T-cell (primary cell): ENCODE results near the gene TLR10. TPM values are rescaled to one million over a fixed set of nuclear protein-coding genes. Genes with fewer than 3 reads are reported as not detected.

Experiments
- ATAC-seq, 4 experiments: fragments of 200-7000 bp in 3 of 4; fragments of 150-1000 bp in 1 of 4; cut with Tn5 transposase; replicated peaks in 1 of 4; 1 replicate in 3 of 4; 2 replicates in 1 of 4; pipeline ENCODE4 v1.10.0; 2021; ENCODE audit warnings: moderate library complexity in 3 of 4, mild to moderate bottlenecking in 2 of 4, moderate number of reproducible peaks in 1 of 4
- CTCF ChIA-PET, 2 donors: fragments of 300-600 bp; sonication (Branson Sonifier 250); formaldehyde crosslinking; loops; one replicate each; lab custom pipeline; 2022; ENCODE audit warnings: antibody characterized with exemption in 2 of 2; lab: Charles Lee
- POLR2A ChIA-PET, 2 donors: fragments of 300-600 bp; sonication (Branson Sonifier 250); formaldehyde crosslinking; loops; one replicate each; lab custom pipeline; 2022; ENCODE audit warnings: antibody characterized with exemption in 2 of 2; lab: Charles Lee
- DNase-seq, 35 experiments: peaks; one replicate each; pipeline versions ENCODE4 v3.0.0 to v3.0.0-alpha.2; 2013 to 2023
- H3K27ac ChIP-seq: one replicate; pipeline ENCODE4 v1.5.1; 2013; ENCODE audit warnings: low read length
- H3K27me3 ChIP-seq, 2 experiments: replicated peaks in 1 of 2; 1 replicate in 1 of 2; 2 replicates in 1 of 2; pipeline versions ENCODE4 v1.6.1 to v1.7.0; 2013; ENCODE audit warnings: low read length in 1 of 2, mixed read lengths in 1 of 2; ENCODE audit not compliant: control insufficient read depth in 2 of 2, insufficient read depth in 2 of 2; ENCODE audit errors: extremely low read depth in 1 of 2
- H3K36me3 ChIP-seq, 2 donors: 1 replicate in 1 of 2; 2 replicates in 1 of 2; pipeline versions ENCODE4 v1.6.1 to v1.7.0; 2013; ENCODE audit warnings: low read length in 1 of 2; ENCODE audit not compliant: control insufficient read depth in 2 of 2, insufficient read depth in 1 of 2; ENCODE audit errors: extremely low read depth in 1 of 2
- H3K4me1 ChIP-seq, 2 experiments: 1 replicate in 1 of 2; 2 replicates in 1 of 2; pipeline versions ENCODE4 v1.6.1 to v1.7.0; 2013; ENCODE audit warnings: low read length in 2 of 2, mixed read lengths in 1 of 2; ENCODE audit not compliant: insufficient read depth in 2 of 2, control insufficient read depth in 1 of 2; ENCODE audit errors: extremely low read depth in 1 of 2
- H3K4me3 ChIP-seq, 2 donors: 1 replicate in 1 of 2; 2 replicates in 1 of 2; pipeline versions ENCODE4 v1.5.1 to v1.7.0; 2013; ENCODE audit warnings: mild to moderate bottlenecking in 2 of 2, low read length in 1 of 2, moderate library complexity in 1 of 2; ENCODE audit not compliant: control insufficient read depth in 1 of 2; ENCODE audit errors: extremely low read depth in 1 of 2
- H3K9me3 ChIP-seq: 2 replicates; pipeline ENCODE4 v1.7.0; 2013
- H3K27ac Mint-ChIP-seq, 2 donors: one replicate each; pipeline ENCODE4 v1.8.0; 2020 to 2021; ENCODE audit warnings: mild to moderate bottlenecking in 2 of 2, mixed read lengths in 2 of 2
- H3K27me3 Mint-ChIP-seq, 2 donors: one replicate each; pipeline ENCODE4 v1.8.0; 2021 to 2022; ENCODE audit warnings: mixed read lengths in 2 of 2
- H3K36me3 Mint-ChIP-seq: one replicate; pipeline ENCODE4 v1.8.0; 2021; ENCODE audit warnings: mixed read lengths
- H3K4me1 Mint-ChIP-seq, 3 donors: one replicate each; pipeline ENCODE4 v1.8.0; 2020 to 2022; ENCODE audit warnings: mixed read lengths in 3 of 3, mild to moderate bottlenecking in 1 of 3
- H3K4me3 Mint-ChIP-seq, 3 donors: one replicate each; pipeline ENCODE4 v1.8.0; 2020 to 2022; ENCODE audit warnings: mild to moderate bottlenecking in 3 of 3, mixed read lengths in 3 of 3, moderate library complexity in 3 of 3
- H3K9me3 Mint-ChIP-seq, 3 donors: one replicate each; pipeline ENCODE4 v1.8.0; 2020 to 2022; ENCODE audit warnings: mixed read lengths in 3 of 3
- WGBS: methylation state at CpG from one replicate; pipeline ENCODE4 v1.1.5; 2013; ENCODE audit warnings: missing lambda C conversion rate; ENCODE audit not compliant: insufficient coverage; 5-methylcytosine and 5-hydroxymethylcytosine counted together
- total RNA-seq, 35 experiments: library from RNA in 6 of 35; stranded (reverse) in 6 of 35; fragments of 120-200 nt in 1 of 35; gene quantifications; one replicate each; pipeline versions ENCODE4 v1.2.1 to v1.2.4 and lab custom pipeline; 2013 to 2026

Gene TLR10
- total RNA-seq, 5 donors from 2014 or later (not counting 1 experiment from before 2014, with no cell fraction given), result 0.47 to 2.6 (median 0.96) TPM

GRCh38 chr4:38785041-38785790, 2.4 kb upstream of the TLR10 start:
- Histone ChIP-seq H3K36me3 (no peaks in the 10 kb centered on the region), H3K27ac (no peak overlapping the region), H3K4me1 (peaks cover 0 to 2% of the 10 kb centered on the region in 2 experiments), H3K4me3 (no peak overlapping the region), H3K27me3 (no peaks in the 10 kb centered on the region), H3K9me3 (peaks cover 3% of the 10 kb centered on the region)
- H3K4me3 Mint-ChIP-seq, result no peak overlapping the region
- peaks cover 3 to 6% (median 5%) of the 10 kb centered on the region in 3 donors for H3K4me1 Mint-ChIP-seq
- H3K27me3 Mint-ChIP-seq, result no peaks in the 10 kb centered on the region
- peaks cover 5 to 6% (median 6%) of the 10 kb centered on the region in 3 donors for H3K9me3 Mint-ChIP-seq
- ChIA-PET POLR2A (no interaction called here), CTCF (interaction anchor here (0.6 to 6.3 kb wide), 6 partner anchors 19 to 1010 kb away, joined by 3 to 43 read pairs (median 6); partner anchors contain the start of gene TLR1 (in 1 of the 2))
- DNase-seq, result no peak
- 63% methylated on average over 2 of the region's 6 CpGs for WGBS
- H3K36me3 Mint-ChIP-seq, result peaks cover 5% of the 10 kb centered on the region
- ATAC-seq, result no peak
- no peak overlapping the region for H3K27ac Mint-ChIP-seq

- no peak overlapping the region for H3K4me3 Mint-ChIP-seq
- ATAC-seq, result no peak
- Histone ChIP-seq H3K9me3 (no peaks in the 10 kb centered on the region), H3K27me3 (no peaks in the 10 kb centered on the region), H3K36me3 (no peaks in the 10 kb centered on the region), H3K4me3 (no peak overlapping the region), H3K27ac (no peak overlapping the region), H3K4me1 (peaks cover 0 to 2% of the 10 kb centered on the region in 2 experiments)
- H3K27ac Mint-ChIP-seq, result no peak overlapping the region
- ChIA-PET CTCF (interaction anchor here (0.6 to 6.3 kb wide), 5 partner anchors 11 to 77 kb away, joined by 3 to 43 read pairs (median 7); partner anchors contain the start of gene TLR1 (in 1 of the 2)), POLR2A (no interaction called here)
- no peaks in the 10 kb centered on the region for H3K9me3 Mint-ChIP-seq
- H3K4me1 Mint-ChIP-seq, result peaks cover 3 to 6% (median 5%) of the 10 kb centered on the region in 3 donors
- H3K36me3 Mint-ChIP-seq, result no peaks in the 10 kb centered on the region
- no CpG with 5 or more reads among the region's 4 CpGs for WGBS
- no peaks in the 10 kb centered on the region for H3K27me3 Mint-ChIP-seq
- DNase-seq, result no peak
Measured at GRCh38 chr4:38784141-38784540, 1.4 kb upstream of the TLR10 start.

DNA sequence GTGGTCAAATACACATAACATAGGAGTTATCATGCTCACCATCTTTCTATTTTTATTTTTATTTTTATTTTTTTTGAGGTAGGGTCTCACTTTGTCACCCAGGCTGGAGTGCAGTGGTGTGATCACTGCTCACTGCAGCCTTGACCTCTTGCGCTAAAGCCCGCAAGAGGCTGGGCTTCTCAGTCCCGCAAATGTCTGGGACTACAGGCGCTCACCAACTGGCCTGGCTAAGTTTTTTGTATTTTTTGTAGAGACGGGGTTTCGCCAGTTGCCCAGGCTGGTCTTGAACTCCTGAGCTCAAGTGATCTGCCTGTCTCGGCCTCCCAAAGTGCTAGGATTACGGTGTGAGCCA, 295 bp upstream of the TLR10 start:
- POLR2A ChIA-PET, result interaction anchor here in 1 of 2 donors (0.6 kb wide), 1 partner anchor 72 kb away, joined by 3 read pairs; no protein-coding TSS in a partner anchor
- no peak overlapping the region for H3K4me3 ChIP-seq
- H3K27me3 Mint-ChIP-seq, result no peaks in the 10 kb centered on the region

GRCh38 chr4:38781854-38782261, 932 bp downstream of the TLR10 start:
- Mint-ChIP-seq H3K4me1 (peaks cover 3 to 6% (median 5%) of the 10 kb centered on the region in 3 donors), H3K9me3 (no peaks in the 10 kb centered on the region), H3K36me3 (no peaks in the 10 kb centered on the region), H3K4me3 (peak overlapping the region in 1 of 3 donors; percentile 34), H3K27ac (no peak overlapping the region), H3K27me3 (no peaks in the 10 kb centered on the region)
- Histone ChIP-seq H3K9me3 (no peaks in the 10 kb centered on the region), H3K27me3 (no peaks in the 10 kb centered on the region), H3K36me3 (no peaks in the 10 kb centered on the region), H3K27ac (no peak overlapping the region), H3K4me3 (no peak overlapping the region), H3K4me1 (peaks cover 0 to 2% of the 10 kb centered on the region in 2 experiments)
- ChIA-PET POLR2A (no interaction called here), CTCF (interaction anchor here (0.5 to 6.3 kb wide), 30 partner anchors 9 to 971 kb away, joined by 3 to 43 read pairs (median 5); partner anchors contain the start of gene TLR1 (in 1 of the 2))
- DNase-seq, result no peak
- 93% methylated on average over 2 of the region's 4 CpGs for WGBS
- no peak for ATAC-seq

More for the DNA sequence above, 295 bp upstream of the TLR10 start:
- H3K4me1 Mint-ChIP-seq, result peaks cover 3 to 6% (median 5%) of the 10 kb centered on the region in 3 donors
- CTCF ChIA-PET, result interaction anchor here (0.6 to 6.3 kb wide), 29 partner anchors 8 to 721 kb away, joined by 3 to 43 read pairs (median 5); partner anchors contain the start of gene TLR1 (in 1 of the 2)
- DNase-seq (no peak), ATAC-seq (no peak)
- Histone ChIP-seq H3K36me3 (no peaks in the 10 kb centered on the region), H3K27ac (no peak overlapping the region), H3K9me3 (no peaks in the 10 kb centered on the region), H3K4me1 (peaks cover 0 to 2% of the 10 kb centered on the region in 2 experiments), H3K27me3 (no peaks in the 10 kb centered on the region)
- no peak overlapping the region for H3K4me3 Mint-ChIP-seq
- no peaks in the 10 kb centered on the region for H3K9me3 Mint-ChIP-seq
- WGBS, result 100% methylated on average over 2 of the region's 8 CpGs
- H3K27ac Mint-ChIP-seq, result no peak overlapping the region
- no peaks in the 10 kb centered on the region for H3K36me3 Mint-ChIP-seq

DNA sequence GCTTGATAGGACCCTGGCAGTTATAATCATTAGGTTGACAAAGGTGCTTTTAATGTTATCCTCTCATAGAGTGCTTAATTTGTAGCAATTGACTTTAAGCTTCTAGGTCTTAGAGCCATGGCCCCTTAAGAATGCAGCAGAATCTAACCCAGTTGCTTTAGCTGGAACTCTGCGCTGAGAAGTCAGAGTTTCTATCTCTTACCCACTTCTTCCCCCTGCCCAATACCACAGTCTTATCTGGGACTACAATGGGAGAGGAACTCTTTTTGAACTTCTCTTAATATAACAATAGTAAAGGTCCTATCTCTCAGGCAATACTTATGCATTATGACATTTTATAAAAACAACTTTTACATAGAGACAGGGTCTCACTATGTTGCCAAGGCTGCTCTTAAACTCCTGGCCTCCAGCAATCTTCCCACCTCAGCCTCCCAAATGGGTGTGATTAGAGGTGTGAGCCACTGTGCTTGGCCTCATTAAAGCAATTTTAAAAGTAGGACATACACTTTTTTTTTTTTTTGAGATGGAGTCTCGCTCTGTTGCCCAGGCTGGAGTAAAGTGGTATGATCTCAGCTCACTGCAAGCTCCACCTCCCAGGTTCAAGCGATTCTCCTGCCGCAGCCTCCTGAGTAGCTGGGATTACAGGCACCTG, 1.8 kb downstream of the TLR10 start:
- Histone ChIP-seq H3K4me1 (peaks cover 0 to 2% of the 10 kb centered on the region in 2 experiments), H3K36me3 (no peaks in the 10 kb centered on the region), H3K27ac (no peak overlapping the region), H3K27me3 (no peaks in the 10 kb centered on the region), H3K4me3 (no peak overlapping the region), H3K9me3 (no peaks in the 10 kb centered on the region)
- Mint-ChIP-seq H3K27me3 (no peaks in the 10 kb centered on the region), H3K36me3 (no peaks in the 10 kb centered on the region), H3K4me3 (no peak overlapping the region), H3K4me1 (peaks cover 3 to 6% (median 5%) of the 10 kb centered on the region in 3 donors), H3K27ac (no peak overlapping the region), H3K9me3 (no peaks in the 10 kb centered on the region)
- no CpG with 5 or more reads among the region's 4 CpGs for WGBS
- CTCF ChIA-PET, result interaction anchor here (0.6 to 6.3 kb wide), 15 partner anchors 9 to 784 kb away, joined by 3 to 43 read pairs (median 6); partner anchors contain the start of gene TLR1 (in 1 of the 2)
- DNase-seq (no peak), ATAC-seq (no peak)
- POLR2A ChIA-PET, result interaction anchor here (0.5 to 0.7 kb wide), 3 partner anchors 13 to 1213 kb away, joined by 3 to 7 read pairs (median 4); no protein-coding TSS in a partner anchor

DNA sequence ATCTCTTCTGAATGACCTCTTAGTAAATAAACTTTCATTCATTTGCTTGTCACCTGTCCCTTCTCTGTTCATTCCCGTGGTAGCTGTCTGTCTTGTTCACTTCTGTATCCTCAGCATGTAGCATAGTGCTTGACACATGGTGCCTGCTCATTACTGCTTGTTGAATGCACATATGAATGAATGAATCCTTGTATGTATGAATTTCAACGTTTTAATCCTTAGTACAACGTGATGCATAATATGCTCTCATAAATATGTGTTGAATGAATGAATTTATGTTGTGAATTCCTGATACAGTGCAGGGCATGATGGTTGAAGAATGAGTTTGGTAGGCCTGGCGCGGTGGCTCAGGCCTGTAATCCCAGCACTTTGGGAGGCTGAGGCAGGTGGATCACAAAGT, 3.0 kb downstream of the TLR10 start:
- no peak overlapping the region for H3K27ac ChIP-seq
- H3K27me3 Mint-ChIP-seq, result peaks cover 0 to 2% of the 10 kb centered on the region in 2 donors
- H3K4me3 ChIP-seq, result no peak overlapping the region
- H3K4me1 Mint-ChIP-seq, result peaks cover 3 to 6% (median 5%) of the 10 kb centered on the region in 3 donors
- no peaks in the 10 kb centered on the region for H3K9me3 ChIP-seq
- H3K36me3 ChIP-seq, result no peaks in the 10 kb centered on the region
- H3K36me3 Mint-ChIP-seq, result no peaks in the 10 kb centered on the region
- peaks cover 0 to 2% of the 10 kb centered on the region in 2 experiments for H3K4me1 ChIP-seq
- DNase-seq (no peak), ATAC-seq (no peak)
- H3K27ac Mint-ChIP-seq, result no peak overlapping the region
- ChIA-PET CTCF (interaction anchor here (1.0 to 6.3 kb wide), 2 partner anchors 10 to 24 kb away, joined by 3 to 43 read pairs; partner anchors contain the start of gene TLR1 (in 1 of the 2)), POLR2A (no interaction called here)
- no peaks in the 10 kb centered on the region for H3K27me3 ChIP-seq
- no peak overlapping the region for H3K4me3 Mint-ChIP-seq
- WGBS, result 98% methylated on average over 4 of the region's 5 CpGs
- no peaks in the 10 kb centered on the region for H3K9me3 Mint-ChIP-seq
